Measurements from ENCODE around the gene TBPL1.
"Not testable (repeated sequence)": the region's sequence is repeated elsewhere in the genome, so short reads cannot be mapped to it uniquely, and the experiment has no call there.

TBPL1 gene

GRCh38 chr6:133957780-133958242, 4.8 kb downstream of the TBPL1 start:
- no peak for DNase-seq (ENCODE audit: low spot score)
- Mint-ChIP-seq H3K9me3 (no peaks in the 10 kb centered on the region), H3K4me1 (ENCODE audit: low read depth) (peaks cover 34% of the 10 kb centered on the region), H3K27me3 (ENCODE audit: low read depth) (no peaks in the 10 kb centered on the region), H3K27ac (no peak overlapping the region), H3K4me3 (no peak overlapping the region), H3K36me3 (ENCODE audit: low read depth) (peaks cover 6% of the 10 kb centered on the region)

GRCh38 chr6:133958791-133959190, 5.8 kb downstream of the TBPL1 start:
- Mint-ChIP-seq H3K36me3 (ENCODE audit: low read depth) (peaks cover 6% of the 10 kb centered on the region), H3K4me1 (ENCODE audit: low read depth) (peaks cover 33% of the 10 kb centered on the region), H3K27ac (no peak overlapping the region), H3K27me3 (ENCODE audit: low read depth) (no peaks in the 10 kb centered on the region), H3K9me3 (no peaks in the 10 kb centered on the region), H3K4me3 (no peak overlapping the region)
- no peak for DNase-seq (ENCODE audit: low spot score)

GRCh38 chr6:133959667-133960368, 6.8 kb downstream of the TBPL1 start:
- Mint-ChIP-seq H3K4me1 (ENCODE audit: low read depth) (peaks cover 25% of the 10 kb centered on the region), H3K9me3 (no peaks in the 10 kb centered on the region), H3K27ac (no peak overlapping the region), H3K27me3 (ENCODE audit: low read depth) (no peaks in the 10 kb centered on the region), H3K36me3 (ENCODE audit: low read depth) (peaks cover 6% of the 10 kb centered on the region), H3K4me3 (no peak overlapping the region)
- no peak for DNase-seq (ENCODE audit: low spot score)

GRCh38 chr6:133961831-133962230, 8.8 kb downstream of the TBPL1 start:
- DNase-seq (ENCODE audit: low spot score) = no peak
- Mint-ChIP-seq H3K4me1 (ENCODE audit: low read depth) (peaks cover 25% of the 10 kb centered on the region), H3K27ac (no peak overlapping the region), H3K27me3 (ENCODE audit: low read depth) (no peaks in the 10 kb centered on the region), H3K36me3 (ENCODE audit: low read depth) (no peaks in the 10 kb centered on the region), H3K4me3 (no peak overlapping the region), H3K9me3 (no peaks in the 10 kb centered on the region)

GRCh38 chr6:133964052-133964451, 11.0 kb downstream of the TBPL1 start:
- H3K9me3 Mint-ChIP-seq = no peaks in the 10 kb centered on the region
- H3K27ac Mint-ChIP-seq = no peak overlapping the region
- H3K36me3 Mint-ChIP-seq (ENCODE audit: low read depth) = no peaks in the 10 kb centered on the region
- no peaks in the 10 kb centered on the region for H3K27me3 Mint-ChIP-seq (ENCODE audit: low read depth)
- DNase-seq (ENCODE audit: low spot score) = no peak
- peaks cover 21% of the 10 kb centered on the region for H3K4me1 Mint-ChIP-seq (ENCODE audit: low read depth)
- H3K4me3 Mint-ChIP-seq = no peak overlapping the region

GRCh38 chr6:133964702-133965101, 11.7 kb downstream of the TBPL1 start:
- Mint-ChIP-seq H3K27ac (no peak overlapping the region), H3K9me3 (no peaks in the 10 kb centered on the region), H3K27me3 (ENCODE audit: low read depth) (no peaks in the 10 kb centered on the region), H3K4me1 (ENCODE audit: low read depth) (peaks cover 25% of the 10 kb centered on the region), H3K36me3 (ENCODE audit: low read depth) (no peaks in the 10 kb centered on the region), H3K4me3 (no peak overlapping the region)
- no peak for DNase-seq (ENCODE audit: low spot score)

GRCh38 chr6:133965817-133966360, 12.9 kb downstream of the TBPL1 start:
- Mint-ChIP-seq H3K4me3 (no peak overlapping the region), H3K9me3 (no peaks in the 10 kb centered on the region), H3K27ac (no peak overlapping the region), H3K4me1 (ENCODE audit: low read depth) (peaks cover 29% of the 10 kb centered on the region), H3K36me3 (ENCODE audit: low read depth) (no peaks in the 10 kb centered on the region), H3K27me3 (ENCODE audit: low read depth) (no peaks in the 10 kb centered on the region)
- no peak for DNase-seq (ENCODE audit: low spot score)

GRCh38 chr6:133966654-133967329, 13.8 kb downstream of the TBPL1 start:
- DNase-seq (ENCODE audit: low spot score) = no peak
- Mint-ChIP-seq H3K27ac (no peak overlapping the region), H3K27me3 (ENCODE audit: low read depth) (no peaks in the 10 kb centered on the region), H3K4me3 (no peak overlapping the region), H3K4me1 (ENCODE audit: low read depth) (peaks cover 29% of the 10 kb centered on the region), H3K36me3 (ENCODE audit: low read depth) (no peaks in the 10 kb centered on the region), H3K9me3 (no peaks in the 10 kb centered on the region)

GRCh38 chr6:133967347-133967746, 14.3 kb downstream of the TBPL1 start:
- H3K9me3 Mint-ChIP-seq = no peaks in the 10 kb centered on the region
- DNase-seq (ENCODE audit: low spot score) = no peak
- H3K27ac Mint-ChIP-seq = no peak overlapping the region
- H3K27me3 Mint-ChIP-seq (ENCODE audit: low read depth) = no peaks in the 10 kb centered on the region
- H3K4me1 Mint-ChIP-seq (ENCODE audit: low read depth) = peaks cover 23% of the 10 kb centered on the region
- no peak overlapping the region for H3K4me3 Mint-ChIP-seq
- no peaks in the 10 kb centered on the region for H3K36me3 Mint-ChIP-seq (ENCODE audit: low read depth)

- DNase-seq (ENCODE audit: low spot score); H3K27me3 Mint-ChIP-seq (ENCODE audit: low read depth); H3K27ac Mint-ChIP-seq; H3K9me3 Mint-ChIP-seq; H3K36me3 Mint-ChIP-seq (ENCODE audit: low read depth); H3K4me3 Mint-ChIP-seq: not testable (repeated sequence)
- peaks cover 23% of the 10 kb centered on the region for H3K4me1 Mint-ChIP-seq (ENCODE audit: low read depth)
Measured at GRCh38 chr6:133967835-133968234, 14.8 kb downstream of the TBPL1 start.

GRCh38 chr6:133969285-133969920, 16.4 kb downstream of the TBPL1 start:
- H3K27ac Mint-ChIP-seq = no peak overlapping the region
- H3K4me1 Mint-ChIP-seq (ENCODE audit: low read depth) = peaks cover 30% of the 10 kb centered on the region
- no peaks in the 10 kb centered on the region for H3K36me3 Mint-ChIP-seq (ENCODE audit: low read depth)

GRCh38 chr6:133969921-133970295, 16.9 kb downstream of the TBPL1 start:
- peak overlapping the region; percentile 20 for H3K27ac Mint-ChIP-seq
- no peak for DNase-seq (ENCODE audit: low spot score)
- peaks cover 30% of the 10 kb centered on the region for H3K4me1 Mint-ChIP-seq (ENCODE audit: low read depth)
- H3K36me3 Mint-ChIP-seq (ENCODE audit: low read depth) = no peaks in the 10 kb centered on the region
- no peak overlapping the region for H3K4me3 Mint-ChIP-seq
- no peaks in the 10 kb centered on the region for H3K27me3 Mint-ChIP-seq (ENCODE audit: low read depth)
- H3K9me3 Mint-ChIP-seq = no peaks in the 10 kb centered on the region

More at GRCh38 chr6:133969285-133969920, 16.4 kb downstream of the TBPL1 start:
- Mint-ChIP-seq H3K4me3 (peak overlapping the region; percentile 17), H3K27me3 (ENCODE audit: low read depth) (no peaks in the 10 kb centered on the region), H3K9me3 (no peaks in the 10 kb centered on the region)
- DNase-seq (ENCODE audit: low spot score) = no peak

GRCh38 chr6:133971861-133972260, 18.8 kb downstream of the TBPL1 start:
- H3K4me1 Mint-ChIP-seq (ENCODE audit: low read depth) = peaks cover 21% of the 10 kb centered on the region

GRCh38 chr6:133972388-133972787, 19.4 kb downstream of the TBPL1 start:
- H3K4me3 Mint-ChIP-seq = no peak overlapping the region
- H3K27ac Mint-ChIP-seq = no peak overlapping the region
- peaks cover 19% of the 10 kb centered on the region for H3K4me1 Mint-ChIP-seq (ENCODE audit: low read depth)
- H3K27me3 Mint-ChIP-seq (ENCODE audit: low read depth) = no peaks in the 10 kb centered on the region
- no peak for DNase-seq (ENCODE audit: low spot score)
- no peaks in the 10 kb centered on the region for H3K9me3 Mint-ChIP-seq
- no peaks in the 10 kb centered on the region for H3K36me3 Mint-ChIP-seq (ENCODE audit: low read depth)

More at GRCh38 chr6:133971861-133972260, 18.8 kb downstream of the TBPL1 start:
- no peaks in the 10 kb centered on the region for H3K27me3 Mint-ChIP-seq (ENCODE audit: low read depth)
- H3K4me3 Mint-ChIP-seq = no peak overlapping the region
- DNase-seq (ENCODE audit: low spot score) = no peak
- H3K9me3 Mint-ChIP-seq = no peaks in the 10 kb centered on the region
- H3K36me3 Mint-ChIP-seq (ENCODE audit: low read depth) = no peaks in the 10 kb centered on the region
- H3K27ac Mint-ChIP-seq = no peak overlapping the region

Data from T-helper 2 cell treated with Interferon-gamma antibody and Interleukin-4, amounts not matched to agents 5 μg/mL and 100 μg/mL, for 36 hours (primary cell).